Tibial artery (tissue), 4 donors: ENCODE results near the gene CCR3.

Experiments
- DNase-seq, 2 donors: peaks; one replicate each; pipeline ENCODE4 v3.0.0-alpha.2; 2019
- H3K27ac ChIP-seq, 2 donors: fragments of 200-600 bp; sonication (generic) in 1 of 2; 1 replicate in 1 of 2; 2 replicates in 1 of 2; pipeline ENCODE4 v1.5.1; 2018 to 2019; ENCODE audit warnings: mild to moderate bottlenecking in 1 of 2
- H3K27me3 ChIP-seq, 2 donors: fragments of 200-600 bp; sonication (generic) in 1 of 2; one replicate each; pipeline versions ENCODE4 v1.5.1 to v1.6.0; 2016 to 2019
- H3K36me3 ChIP-seq, 3 donors: fragments of 200-600 bp; sonication (generic) in 2 of 3; one replicate each; pipeline ENCODE4 v1.5.1; 2016 to 2019; ENCODE audit warnings: mild to moderate bottlenecking in 2 of 3
- H3K4me1 ChIP-seq, 4 donors: fragments of 200-600 bp; sonication (generic) in 2 of 4; 1 replicate in 3 of 4; 2 replicates in 1 of 4; pipeline ENCODE4 v1.5.1; 2016 to 2019
- H3K4me3 ChIP-seq, 2 donors: fragments of 200-600 bp; sonication (generic) in 1 of 2; 1 replicate in 1 of 2; 2 replicates in 1 of 2; pipeline ENCODE4 v1.5.1; 2018 to 2019; ENCODE audit warnings: mild to moderate bottlenecking in 2 of 2
- H3K9me3 ChIP-seq, 3 donors: fragments of 200-600 bp; sonication (generic) in 1 of 3; one replicate each; pipeline ENCODE4 v1.5.1; 2016 to 2019
- intact Hi-C: fragments of 100-400 bp; cut with DNase I; formaldehyde crosslinking; loops from one replicate; pipeline ENCODE4 v1.15.0; 2023; ENCODE audit warnings: low total_unique reads
- TF ChIP-seq, protein P1 (sequence below), 2 experiments: fragments of 200-600 bp in 1 of 2; fragments of 450-650 bp in 1 of 2; IDR thresholded peaks; one replicate each; pipeline ENCODE4 v1.5.1; 2017 to 2019; ENCODE audit warnings: antibody characterized with exemption in 2 of 2, mild to moderate bottlenecking in 1 of 2, moderate library complexity in 1 of 2

Gene CCR3

GRCh38 chr3:46282041-46282440, 39.8 kb downstream of the CCR3 start:
- Histone ChIP-seq H3K27ac (no peak overlapping the region), H3K4me1 (no peaks in the 10 kb centered on the region), H3K36me3 (no peaks in the 10 kb centered on the region), H3K4me3 (no peak overlapping the region), H3K9me3 (peaks cover 0 to 4% (median 0%) of the 10 kb centered on the region in 3 donors), H3K27me3 (no peaks in the 10 kb centered on the region)
- no peak for DNase-seq
- TF ChIP-seq, protein P1, sequence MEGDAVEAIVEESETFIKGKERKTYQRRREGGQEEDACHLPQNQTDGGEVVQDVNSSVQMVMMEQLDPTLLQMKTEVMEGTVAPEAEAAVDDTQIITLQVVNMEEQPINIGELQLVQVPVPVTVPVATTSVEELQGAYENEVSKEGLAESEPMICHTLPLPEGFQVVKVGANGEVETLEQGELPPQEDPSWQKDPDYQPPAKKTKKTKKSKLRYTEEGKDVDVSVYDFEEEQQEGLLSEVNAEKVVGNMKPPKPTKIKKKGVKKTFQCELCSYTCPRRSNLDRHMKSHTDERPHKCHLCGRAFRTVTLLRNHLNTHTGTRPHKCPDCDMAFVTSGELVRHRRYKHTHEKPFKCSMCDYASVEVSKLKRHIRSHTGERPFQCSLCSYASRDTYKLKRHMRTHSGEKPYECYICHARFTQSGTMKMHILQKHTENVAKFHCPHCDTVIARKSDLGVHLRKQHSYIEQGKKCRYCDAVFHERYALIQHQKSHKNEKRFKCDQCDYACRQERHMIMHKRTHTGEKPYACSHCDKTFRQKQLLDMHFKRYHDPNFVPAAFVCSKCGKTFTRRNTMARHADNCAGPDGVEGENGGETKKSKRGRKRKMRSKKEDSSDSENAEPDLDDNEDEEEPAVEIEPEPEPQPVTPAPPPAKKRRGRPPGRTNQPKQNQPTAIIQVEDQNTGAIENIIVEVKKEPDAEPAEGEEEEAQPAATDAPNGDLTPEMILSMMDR (IDR thresholded peaks at IDR 0.05): no peak
- intact Hi-C loops: no loop called here

DNA sequence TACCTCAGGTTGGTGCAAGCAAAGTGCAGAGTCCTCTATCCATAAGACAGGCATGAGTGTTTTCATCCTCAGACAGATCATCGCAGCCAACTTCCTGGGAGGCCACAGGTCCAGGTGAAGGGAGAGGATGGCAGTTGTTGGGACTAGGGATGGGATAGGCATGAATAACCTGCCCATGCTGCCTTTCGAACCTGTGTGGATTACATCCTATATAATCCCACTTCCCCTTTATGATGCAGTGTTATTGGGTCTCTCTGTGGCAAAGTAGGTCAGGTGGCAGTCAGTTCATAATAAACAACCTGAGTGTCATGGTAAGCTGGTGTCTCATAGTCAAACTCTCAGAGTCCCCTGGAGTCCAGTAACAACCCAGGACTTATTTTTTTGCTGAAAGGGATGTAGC, 40.4 kb downstream of the CCR3 start:
- Histone ChIP-seq H3K36me3 (no peaks in the 10 kb centered on the region), H3K27me3 (no peaks in the 10 kb centered on the region), H3K27ac (no peak overlapping the region), H3K4me3 (no peak overlapping the region), H3K4me1 (no peaks in the 10 kb centered on the region), H3K9me3 (peaks cover 0 to 4% (median 0%) of the 10 kb centered on the region in 3 donors)
- no peak for DNase-seq
- TF ChIP-seq, protein P1 (IDR thresholded peaks at IDR 0.05): no peak
- intact Hi-C loops: no loop called here

- no peak for DNase-seq
Measured at GRCh38 chr3:46283881-46284450, 41.7 kb downstream of the CCR3 start.

GRCh38 chr3:46284981-46285683, 42.9 kb downstream of the CCR3 start:
- Histone ChIP-seq H3K27ac (no peak overlapping the region), H3K4me3 (no peak overlapping the region), H3K27me3 (no peaks in the 10 kb centered on the region), H3K36me3 (no peaks in the 10 kb centered on the region), H3K4me1 (no peaks in the 10 kb centered on the region), H3K9me3 (no peaks in the 10 kb centered on the region)
- intact Hi-C loops: no loop called here
- no peak for DNase-seq
- TF ChIP-seq, protein P1 (IDR thresholded peaks at IDR 0.05): no peak

More at GRCh38 chr3:46283881-46284450, 41.7 kb downstream of the CCR3 start:
- Histone ChIP-seq H3K36me3 (no peaks in the 10 kb centered on the region), H3K4me1 (no peaks in the 10 kb centered on the region), H3K4me3 (no peak overlapping the region), H3K27ac (no peak overlapping the region), H3K9me3 (no peaks in the 10 kb centered on the region), H3K27me3 (no peaks in the 10 kb centered on the region)
- intact Hi-C loops: no loop called here
- TF ChIP-seq, protein P1 (IDR thresholded peaks at IDR 0.05): no peak

DNA sequence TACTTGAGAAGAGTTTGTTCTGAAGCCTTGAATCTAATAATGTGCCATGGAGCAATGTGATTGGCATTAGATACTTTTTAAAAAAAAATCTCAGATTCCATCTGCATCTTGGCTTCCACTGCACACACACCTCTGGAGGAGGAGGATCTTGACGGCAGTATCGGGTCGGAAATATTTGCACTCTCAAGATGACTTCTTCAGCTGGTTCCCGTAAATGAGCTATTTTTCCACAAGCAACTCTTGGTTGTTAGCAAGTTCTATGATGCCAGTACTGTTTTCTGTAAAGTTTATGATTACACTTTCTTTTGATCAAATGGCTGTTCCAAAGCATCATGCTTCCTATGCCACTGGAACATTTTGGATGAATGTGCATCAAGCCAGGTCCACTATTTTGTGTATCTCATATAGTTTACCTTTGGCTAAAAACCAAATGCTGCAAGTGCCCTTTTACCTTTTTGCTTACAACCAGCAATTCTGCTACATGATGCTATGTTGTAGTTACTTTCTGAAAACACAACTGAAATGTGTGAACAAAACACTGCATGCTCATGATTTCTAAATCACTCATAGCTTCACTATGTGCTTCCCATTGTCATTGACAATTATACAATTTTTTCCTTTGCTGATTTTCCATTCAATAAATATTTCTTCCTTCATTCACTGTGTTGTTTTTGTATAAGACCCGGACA, 43.8 kb downstream of the CCR3 start:
- Histone ChIP-seq H3K4me1 (no peaks in the 10 kb centered on the region), H3K27me3 (no peaks in the 10 kb centered on the region), H3K27ac (no peak overlapping the region), H3K4me3 (no peak overlapping the region), H3K36me3 (no peaks in the 10 kb centered on the region), H3K9me3 (no peaks in the 10 kb centered on the region)
- TF ChIP-seq, protein P1 (IDR thresholded peaks at IDR 0.05): no peak
- no peak for DNase-seq
- intact Hi-C loops: no loop called here
